ENCODE data around the gene TMEM87A. TPM values are rescaled to one million over a fixed set of nuclear protein-coding genes. Genes with fewer than 3 reads are reported as not detected.

Gene TMEM87A
- total RNA-seq, 1 experiment from 2014 or later, result 55.8 TPM

DNA sequence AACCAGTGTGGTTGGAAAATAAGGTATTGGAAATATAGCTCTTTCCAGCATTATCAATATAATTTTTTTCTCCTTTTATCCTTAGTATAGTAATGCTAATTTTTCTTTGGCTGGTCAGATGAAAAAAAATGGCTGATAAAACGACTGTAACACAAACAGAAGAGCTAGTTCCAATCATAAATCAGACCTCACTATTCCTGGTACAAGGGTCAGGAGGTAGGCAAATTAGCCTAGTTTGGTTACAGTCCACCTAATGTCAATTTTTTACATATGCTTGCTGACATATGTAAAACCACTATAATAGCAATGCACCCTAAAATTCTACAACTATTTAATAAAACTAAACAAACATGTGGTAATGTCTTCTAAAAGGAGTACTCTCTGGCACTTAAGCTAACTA lies 45.2 kb downstream of the TMEM87A start:
- intact Hi-C loops (cut with micrococcal nuclease), result no loop called here
- BruUV-seq (replicated peaks), result no TSS peak

DNA sequence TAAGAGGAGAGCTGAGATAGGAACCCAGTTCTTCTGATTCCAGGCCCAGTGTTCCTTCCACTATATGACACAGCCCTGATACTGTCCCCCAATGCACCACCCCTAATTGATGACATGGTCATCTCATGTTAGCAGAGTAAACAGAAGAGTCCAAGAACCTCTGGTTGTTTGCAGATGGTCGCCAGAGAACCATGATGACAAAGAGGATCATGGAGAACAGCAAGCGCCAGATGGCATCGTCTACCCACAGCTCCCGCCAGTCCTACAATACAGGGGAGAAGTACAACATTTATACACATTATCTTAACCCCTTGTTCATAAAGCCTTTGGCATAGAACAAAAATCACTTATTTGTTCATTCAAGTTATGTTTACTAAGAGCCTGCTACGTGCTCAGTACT lies 46.6 kb downstream of the TMEM87A start:
- H3K36me3 ChIP-seq (ENCODE audit: low read depth, low read length), result peaks cover 49% of the 10 kb centered on the region
- BruUV-seq (replicated peaks), result no TSS peak
- H3K9ac ChIP-seq (ENCODE audit: low read length), result no peak overlapping the region
- ATAC-seq (no peak), DNase-seq (no peak)
- intact Hi-C loops (cut with micrococcal nuclease), result no loop called here
- H3K9me3 ChIP-seq (ENCODE audit: low read length), result no peaks in the 10 kb centered on the region
- H2AFZ ChIP-seq (ENCODE audit: low read length), result no peak overlapping the region
- no peak overlapping the region for H3K4me2 ChIP-seq (ENCODE audit: low read length)
- no peaks in the 10 kb centered on the region for H3K9me2 ChIP-seq (replicated peaks; ENCODE audit: low read length)
- no peak overlapping the region for H3K4me3 ChIP-seq (ENCODE audit: low read length)
- TF ChIP-seq, protein P1, sequence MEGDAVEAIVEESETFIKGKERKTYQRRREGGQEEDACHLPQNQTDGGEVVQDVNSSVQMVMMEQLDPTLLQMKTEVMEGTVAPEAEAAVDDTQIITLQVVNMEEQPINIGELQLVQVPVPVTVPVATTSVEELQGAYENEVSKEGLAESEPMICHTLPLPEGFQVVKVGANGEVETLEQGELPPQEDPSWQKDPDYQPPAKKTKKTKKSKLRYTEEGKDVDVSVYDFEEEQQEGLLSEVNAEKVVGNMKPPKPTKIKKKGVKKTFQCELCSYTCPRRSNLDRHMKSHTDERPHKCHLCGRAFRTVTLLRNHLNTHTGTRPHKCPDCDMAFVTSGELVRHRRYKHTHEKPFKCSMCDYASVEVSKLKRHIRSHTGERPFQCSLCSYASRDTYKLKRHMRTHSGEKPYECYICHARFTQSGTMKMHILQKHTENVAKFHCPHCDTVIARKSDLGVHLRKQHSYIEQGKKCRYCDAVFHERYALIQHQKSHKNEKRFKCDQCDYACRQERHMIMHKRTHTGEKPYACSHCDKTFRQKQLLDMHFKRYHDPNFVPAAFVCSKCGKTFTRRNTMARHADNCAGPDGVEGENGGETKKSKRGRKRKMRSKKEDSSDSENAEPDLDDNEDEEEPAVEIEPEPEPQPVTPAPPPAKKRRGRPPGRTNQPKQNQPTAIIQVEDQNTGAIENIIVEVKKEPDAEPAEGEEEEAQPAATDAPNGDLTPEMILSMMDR (conservative IDR thresholded peaks at IDR 0.05; ENCODE audit: low read depth, low read length), result no peak
- TF ChIP-seq EZH2 (IDR thresholded peaks at IDR 0.05; ENCODE audit: low read length, unreplicated experiment), result no peak
- no peak for TF ChIP-seq EZH2phosphoT487 (IDR thresholded peaks at IDR 0.05; ENCODE audit: borderline replicate concordance, low read length)
- no peak overlapping the region for H3K27ac ChIP-seq (ENCODE audit: low read length)
- POLR2A ChIA-PET (ENCODE audit: unreplicated experiment), result no interaction called here
- H3F3A ChIP-seq (ENCODE audit: low read length, unreplicated experiment), result no peaks in the 10 kb centered on the region
- H3K79me2 ChIP-seq (ENCODE audit: low read length), result no peaks in the 10 kb centered on the region
- no peaks in the 10 kb centered on the region for H3K27me3 ChIP-seq (ENCODE audit: low read length)
- CTCF ChIA-PET, result no interaction called here
- H4K20me1 ChIP-seq (ENCODE audit: low read length), result no peaks in the 10 kb centered on the region
- H3K4me1 ChIP-seq (ENCODE audit: insufficient read depth, low read length), result no peaks in the 10 kb centered on the region

More for the DNA sequence above, 45.2 kb downstream of the TMEM87A start:
- ChIA-PET CTCF (interaction anchor here (1.1 kb wide), 1 partner anchor 157 kb away, joined by 3 read pairs; no protein-coding TSS in a partner anchor), POLR2A (ENCODE audit: unreplicated experiment) (interaction anchor here (0.6 to 0.7 kb wide), 2 partner anchors 20 to 42 kb away, joined by 3 to 4 read pairs; partner anchors contain the start of gene VPS39)
- ATAC-seq (no peak), DNase-seq (no peak)
- no peaks in the 10 kb centered on the region for H3K4me1 ChIP-seq (ENCODE audit: insufficient read depth, low read length)
- H3K36me3 ChIP-seq (ENCODE audit: low read depth, low read length), result peaks cover 54% of the 10 kb centered on the region
- no peaks in the 10 kb centered on the region for H3K79me2 ChIP-seq (ENCODE audit: low read length)
- TF ChIP-seq EZH2phosphoT487 (IDR thresholded peaks at IDR 0.05; ENCODE audit: borderline replicate concordance, low read length) (no peak), EZH2 (IDR thresholded peaks at IDR 0.05; ENCODE audit: low read length, unreplicated experiment) (no peak)
- TF ChIP-seq, protein P1 (conservative IDR thresholded peaks at IDR 0.05; ENCODE audit: low read depth, low read length), result no peak
- H3K9me3 ChIP-seq (ENCODE audit: low read length), result no peaks in the 10 kb centered on the region
- H3F3A ChIP-seq (ENCODE audit: low read length, unreplicated experiment), result no peaks in the 10 kb centered on the region
- no peaks in the 10 kb centered on the region for H4K20me1 ChIP-seq (ENCODE audit: low read length)
- H3K4me3 ChIP-seq (ENCODE audit: low read length), result no peak overlapping the region
- no peak overlapping the region for H2AFZ ChIP-seq (ENCODE audit: low read length)
- no peaks in the 10 kb centered on the region for H3K9me2 ChIP-seq (replicated peaks; ENCODE audit: low read length)
- H3K9ac ChIP-seq (ENCODE audit: low read length), result no peak overlapping the region
- H3K27ac ChIP-seq (ENCODE audit: low read length), result no peak overlapping the region
- H3K27me3 ChIP-seq (ENCODE audit: low read length), result no peaks in the 10 kb centered on the region
- H3K4me2 ChIP-seq (ENCODE audit: low read length), result no peak overlapping the region

GRCh38 chr15:42220216-42220615 lies 53.0 kb downstream of the TMEM87A start:
- ATAC-seq (no peak), DNase-seq (no peak)
- no TSS peak for BruUV-seq (replicated peaks)
- no peaks in the 10 kb centered on the region for H3K9me2 ChIP-seq (replicated peaks; ENCODE audit: low read length)
- H4K20me1 ChIP-seq (ENCODE audit: low read length), result no peaks in the 10 kb centered on the region
- H3K79me2 ChIP-seq (ENCODE audit: low read length), result no peaks in the 10 kb centered on the region
- no peaks in the 10 kb centered on the region for H3K9me3 ChIP-seq (ENCODE audit: low read length)
- intact Hi-C loops (cut with micrococcal nuclease), result no loop called here
- TF ChIP-seq EZH2 (IDR thresholded peaks at IDR 0.05; ENCODE audit: low read length, unreplicated experiment) (no peak), EZH2phosphoT487 (IDR thresholded peaks at IDR 0.05; ENCODE audit: borderline replicate concordance, low read length) (no peak)
- TF ChIP-seq, protein P1 (conservative IDR thresholded peaks at IDR 0.05; ENCODE audit: low read depth, low read length), result no peak
- H3K27me3 ChIP-seq (ENCODE audit: low read length), result no peaks in the 10 kb centered on the region
- no peaks in the 10 kb centered on the region for H3F3A ChIP-seq (ENCODE audit: low read length, unreplicated experiment)
- POLR2A ChIA-PET (ENCODE audit: unreplicated experiment), result no interaction called here
- H2AFZ ChIP-seq (ENCODE audit: low read length), result no peak overlapping the region
- no peaks in the 10 kb centered on the region for H3K4me1 ChIP-seq (ENCODE audit: insufficient read depth, low read length)
- CTCF ChIA-PET, result no interaction called here
- no peak overlapping the region for H3K27ac ChIP-seq (ENCODE audit: low read length)
- H3K4me3 ChIP-seq (ENCODE audit: low read length), result no peak overlapping the region
- no peak overlapping the region for H3K4me2 ChIP-seq (ENCODE audit: low read length)
- peaks cover 59% of the 10 kb centered on the region for H3K36me3 ChIP-seq (ENCODE audit: low read depth, low read length)
- no peak overlapping the region for H3K9ac ChIP-seq (ENCODE audit: low read length)
